Liver (tissue), 9 donors: ENCODE results near the gene SYCP2. TPM values are rescaled to one million over a fixed set of nuclear protein-coding genes. Genes with fewer than 3 reads are reported as not detected.

Source experiments
- DNase-seq: peaks from one replicate; pipeline ENCODE4 v3.0.0-alpha.2; 2017; ENCODE audit warnings: low spot score
- H3K27ac ChIP-seq, 2 donors: one replicate each; pipeline ENCODE4 v1.7.0; 2013; ENCODE audit warnings: inconsistent platforms in 2 of 2, low read length in 2 of 2, control low read depth in 1 of 2, low read depth in 1 of 2, mild to moderate bottlenecking in 1 of 2
- H3K27me3 ChIP-seq, 4 donors: one replicate each; pipeline versions ENCODE4 v1.6.1 to v1.7.0; 2013; ENCODE audit warnings: low read length in 3 of 4, inconsistent platforms in 1 of 4, mild to moderate bottlenecking in 1 of 4, moderate library complexity in 1 of 4; ENCODE audit not compliant: control insufficient read depth in 4 of 4, insufficient read depth in 4 of 4
- H3K36me3 ChIP-seq, 4 donors: one replicate each; pipeline versions ENCODE4 v1.6.1 to v1.7.0; 2013; ENCODE audit warnings: low read length in 3 of 4, mild to moderate bottlenecking in 3 of 4, low read depth in 1 of 4, moderate library complexity in 1 of 4; ENCODE audit not compliant: control insufficient read depth in 4 of 4, insufficient read depth in 3 of 4
- H3K4me1 ChIP-seq, 4 donors: one replicate each; pipeline versions ENCODE4 v1.6.1 to v1.7.0; 2013; ENCODE audit warnings: low read length in 3 of 4, mild to moderate bottlenecking in 3 of 4, moderate library complexity in 1 of 4; ENCODE audit not compliant: control insufficient read depth in 4 of 4, insufficient read depth in 4 of 4
- H3K4me3 ChIP-seq, 3 donors: one replicate each; pipeline versions ENCODE4 v1.6.1 to v1.7.0; 2013; ENCODE audit warnings: low read length in 3 of 3, control low read depth in 1 of 3, low read depth in 1 of 3, mild to moderate bottlenecking in 1 of 3
- H3K9ac ChIP-seq, 2 donors: one replicate each; pipeline ENCODE4 v1.7.0; 2013; ENCODE audit warnings: low read length in 2 of 2, mild to moderate bottlenecking in 2 of 2, moderate library complexity in 2 of 2, control low read depth in 1 of 2, low read depth in 1 of 2
- H3K9me3 ChIP-seq, 4 donors: one replicate each; pipeline versions ENCODE4 v1.6.1 to v1.7.0; 2013; ENCODE audit warnings: low read length in 3 of 4; ENCODE audit not compliant: control insufficient read depth in 4 of 4
- ATF3 ChIP-seq: IDR thresholded peaks from 2 replicates; pipeline ENCODE4 v1.6.1; 2016; ENCODE audit warnings: antibody characterized with exemption
- CTCF ChIP-seq: fragments of 150-350 bp; IDR thresholded peaks from 2 replicates; pipeline ENCODE4 v1.5.1; 2017; ENCODE audit warnings: improper control_type of control experiment, low read depth, low read length; ENCODE audit not compliant: missing input control
- EGR1 ChIP-seq, 2 donors: IDR thresholded peaks; 2 replicates each; pipeline ENCODE4 v1.6.1; 2016 to 2018; ENCODE audit warnings: antibody characterized with exemption in 2 of 2, low read depth in 2 of 2
- FOXA1 ChIP-seq: IDR thresholded peaks from 2 replicates; pipeline ENCODE4 v1.6.1; 2016; ENCODE audit warnings: antibody characterized with exemption
- FOXA2 ChIP-seq: IDR thresholded peaks from 2 replicates; pipeline ENCODE4 v1.6.1; 2016; ENCODE audit warnings: antibody characterized with exemption
- GABPA ChIP-seq, 2 donors: IDR thresholded peaks in 1 of 2; conservative IDR thresholded peaks in 1 of 2; 2 replicates each; pipeline ENCODE4 v1.6.1; 2016; ENCODE audit warnings: antibody characterized with exemption in 2 of 2, mild to moderate bottlenecking in 1 of 2, moderate library complexity in 1 of 2
- HNF4A ChIP-seq, 2 donors: conservative IDR thresholded peaks; 2 replicates each; pipeline ENCODE4 v1.6.1; 2016; ENCODE audit warnings: antibody characterized with exemption in 2 of 2, mild to moderate bottlenecking in 2 of 2
- HNF4G ChIP-seq: IDR thresholded peaks from 2 replicates; pipeline ENCODE4 v1.6.1; 2016; ENCODE audit warnings: antibody characterized with exemption
- JUND ChIP-seq, 2 donors: IDR thresholded peaks; 2 replicates each; pipeline ENCODE4 v1.6.1; 2016; ENCODE audit warnings: antibody characterized with exemption in 2 of 2
- NR2F2 ChIP-seq: IDR thresholded peaks from 2 replicates; pipeline ENCODE4 v1.6.1; 2016; ENCODE audit warnings: antibody characterized with exemption
- RAD21 ChIP-seq, 2 donors: IDR thresholded peaks; 2 replicates each; pipeline ENCODE4 v1.6.1; 2016; ENCODE audit warnings: antibody characterized with exemption in 2 of 2, mild to moderate bottlenecking in 2 of 2
- REST ChIP-seq: IDR thresholded peaks from 2 replicates; pipeline ENCODE4 v1.6.1; 2016; ENCODE audit warnings: antibody characterized with exemption, mild to moderate bottlenecking
- RXRA ChIP-seq, 2 donors: IDR thresholded peaks; 2 replicates each; pipeline ENCODE4 v1.6.1; 2017 to 2018; ENCODE audit warnings: antibody characterized with exemption in 2 of 2, mild to moderate bottlenecking in 1 of 2
- SP1 ChIP-seq: IDR thresholded peaks from 2 replicates; pipeline ENCODE4 v1.6.1; 2018; ENCODE audit warnings: antibody characterized with exemption, mild to moderate bottlenecking
- TAF1 ChIP-seq: conservative IDR thresholded peaks from 2 replicates; pipeline ENCODE4 v1.6.1; 2016; ENCODE audit warnings: antibody characterized with exemption, mild to moderate bottlenecking
- YY1 ChIP-seq: IDR thresholded peaks from 2 replicates; pipeline ENCODE4 v1.6.1; 2016; ENCODE audit warnings: antibody characterized with exemption, mild to moderate bottlenecking
- ZBTB33 ChIP-seq: IDR thresholded peaks from 2 replicates; pipeline ENCODE4 v1.6.1; 2016; ENCODE audit warnings: antibody characterized with exemption
- WGBS: extraction: QIAGEN DNeasy Blood & Tissue Kit; methylation state at CpG from one replicate; pipeline ENCODE4 v1.1.7; 2013; 5-methylcytosine and 5-hydroxymethylcytosine counted together
- polyA plus RNA-seq, 2 donors: library from polyadenylated mRNA; stranded (reverse) in 1 of 2; unstranded in 1 of 2; fragments of 200-250 nt in 1 of 2; fragments of >200 nt in 1 of 2; fragmentation: Nextera tagmentation in 1 of 2; extraction: Ambion mirVana in 1 of 2; gene quantifications; one replicate each; pipeline versions ENCODE4 v1.2.1 to v1.2.3, GENCODE V29; 2013 to 2015
- total RNA-seq, 2 donors: library from RNA; depleted of rRNA; stranded (reverse); fragments of >200 nt; gene quantifications; one replicate each; pipeline ENCODE4 v1.2.3, GENCODE V29; 2014
- TF ChIP-seq, protein P1 (sequence below): IDR thresholded peaks from 2 replicates; pipeline ENCODE4 v1.6.1; 2016; ENCODE audit warnings: antibody characterized with exemption
- donor health status: healthy.
- donor health status: healthy.
- donor health status: healthy.
- donor health status: healthy.
- donor health status: healthy.

SYCP2 gene
- total and polyA plus RNA-seq, 4 donors = 0.07 to 0.84 (median 0.38) TPM

DNA sequence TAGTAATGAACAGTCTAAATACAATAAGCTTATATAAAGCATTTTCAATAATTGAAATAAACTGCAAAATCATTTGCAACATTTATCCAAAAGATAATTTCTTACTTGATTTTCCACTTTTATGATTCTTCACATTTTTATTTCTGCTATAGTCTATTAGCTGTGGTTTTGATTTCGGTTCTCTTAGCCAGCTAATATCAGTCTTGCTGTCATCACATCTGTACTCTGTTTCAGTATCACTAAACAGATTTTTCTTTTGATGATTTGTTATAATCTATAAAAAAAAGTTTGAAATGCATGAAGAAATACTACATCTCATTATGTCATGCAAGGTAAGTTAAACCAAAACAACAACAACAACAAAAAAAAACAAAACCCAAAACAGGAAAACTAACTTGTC is 53.2 kb downstream of the SYCP2 start:
- H3K4me3 ChIP-seq = no peak overlapping the region
- H3K9ac ChIP-seq = no peak overlapping the region
- no peaks in the 10 kb centered on the region for H3K4me1 ChIP-seq
- H3K9me3 ChIP-seq = no peaks in the 10 kb centered on the region
- H3K27ac ChIP-seq = no peak overlapping the region
- H3K27me3 ChIP-seq = peaks cover 0 to 3% (median 0%) of the 10 kb centered on the region in 4 donors
- no peak for DNase-seq
- no peaks in the 10 kb centered on the region for H3K36me3 ChIP-seq
- WGBS = 89% methylated on average over 1 of the region's 1 CpG
- no peak for TF ChIP-seq ATF3
- no peak for TF ChIP-seq SP1
- TF ChIP-seq EGR1 (IDR thresholded peaks at IDR 0.05; ENCODE audit: low read depth in 2 of 2) = no peak
- TF ChIP-seq, protein P1, sequence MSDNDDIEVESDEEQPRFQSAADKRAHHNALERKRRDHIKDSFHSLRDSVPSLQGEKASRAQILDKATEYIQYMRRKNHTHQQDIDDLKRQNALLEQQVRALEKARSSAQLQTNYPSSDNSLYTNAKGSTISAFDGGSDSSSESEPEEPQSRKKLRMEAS = no peak
- TF ChIP-seq RAD21 (IDR thresholded peaks at IDR 0.05) = no peak
- no peak for TF ChIP-seq HNF4A (conservative IDR thresholded peaks at IDR 0.05)
- no peak for TF ChIP-seq FOXA2
- TF ChIP-seq NR2F2 = no peak
- TF ChIP-seq RXRA (IDR thresholded peaks at IDR 0.05) = no peak
- no peak for TF ChIP-seq REST
- TF ChIP-seq JUND (IDR thresholded peaks at IDR 0.05) = no peak
- TF ChIP-seq FOXA1 = no peak
- TF ChIP-seq GABPA (IDR thresholded peaks at IDR 0.05 in 1 of 2, conservative IDR thresholded peaks at IDR 0.05 in 1 of 2) = no peak
- no peak for TF ChIP-seq TAF1
- no peak for TF ChIP-seq CTCF
- no peak for TF ChIP-seq YY1
- TF ChIP-seq HNF4G = no peak
- no peak for TF ChIP-seq ZBTB33
